Upper lobe of right lung (tissue), 1 donor: ENCODE data around the gene SNAPC2. TPM values are rescaled to one million over a fixed set of nuclear protein-coding genes. Genes with fewer than 3 reads are reported as not detected.

Experiments used
- ATAC-seq: fragments of 200-7000 bp; cut with Tn5 transposase; one replicate; pipeline ENCODE4 v1.9.1; 2020; ENCODE audit warnings: mild to moderate bottlenecking, moderate library complexity
- DNase-seq: peaks from one replicate; pipeline ENCODE4 v3.0.0-alpha.2; 2020
- H3K27ac ChIP-seq: fragments of 200-600 bp; one replicate; pipeline ENCODE4 v1.8.0; 2022
- H3K27me3 ChIP-seq: fragments of 200-600 bp; one replicate; pipeline ENCODE4 v1.8.0; 2022; ENCODE audit warnings: mild to moderate bottlenecking
- H3K36me3 ChIP-seq: fragments of 200-600 bp; one replicate; pipeline ENCODE4 v1.8.0; 2022
- H3K4me1 ChIP-seq: fragments of 200-600 bp; one replicate; pipeline ENCODE4 v1.8.0; 2022
- H3K4me3 ChIP-seq: fragments of 200-600 bp; one replicate; pipeline ENCODE4 v1.8.0; 2022; ENCODE audit warnings: mild to moderate bottlenecking
- H3K9me3 ChIP-seq: fragments of 200-600 bp; one replicate; pipeline ENCODE4 v1.8.0; 2022
- intact Hi-C: fragments of 100-400 bp; cut with DNase I; formaldehyde crosslinking; loops from one replicate; pipeline ENCODE4 v1.11.0; 2022
- total RNA-seq: library from RNA; stranded (reverse); fragmentation: NEBNext Ultra II Directional; extraction: Animal tissue kit (Norgen Biotek cat#: 25700); gene quantifications from one replicate; pipeline ENCODE4 v1.2.1, GENCODE V29; 2021
- TF ChIP-seq, protein P1 (sequence below): fragments of 200-600 bp; IDR thresholded peaks from one replicate; pipeline ENCODE4 v1.8.0; 2022; ENCODE audit warnings: antibody characterized with exemption
- donor health status: DM: no; HTN: yes; CAD: no; lungs with severe emphysema.

The SNAPC2 gene
- total RNA-seq, 1 donor from 2014 or later = 28.9 TPM

DNA sequence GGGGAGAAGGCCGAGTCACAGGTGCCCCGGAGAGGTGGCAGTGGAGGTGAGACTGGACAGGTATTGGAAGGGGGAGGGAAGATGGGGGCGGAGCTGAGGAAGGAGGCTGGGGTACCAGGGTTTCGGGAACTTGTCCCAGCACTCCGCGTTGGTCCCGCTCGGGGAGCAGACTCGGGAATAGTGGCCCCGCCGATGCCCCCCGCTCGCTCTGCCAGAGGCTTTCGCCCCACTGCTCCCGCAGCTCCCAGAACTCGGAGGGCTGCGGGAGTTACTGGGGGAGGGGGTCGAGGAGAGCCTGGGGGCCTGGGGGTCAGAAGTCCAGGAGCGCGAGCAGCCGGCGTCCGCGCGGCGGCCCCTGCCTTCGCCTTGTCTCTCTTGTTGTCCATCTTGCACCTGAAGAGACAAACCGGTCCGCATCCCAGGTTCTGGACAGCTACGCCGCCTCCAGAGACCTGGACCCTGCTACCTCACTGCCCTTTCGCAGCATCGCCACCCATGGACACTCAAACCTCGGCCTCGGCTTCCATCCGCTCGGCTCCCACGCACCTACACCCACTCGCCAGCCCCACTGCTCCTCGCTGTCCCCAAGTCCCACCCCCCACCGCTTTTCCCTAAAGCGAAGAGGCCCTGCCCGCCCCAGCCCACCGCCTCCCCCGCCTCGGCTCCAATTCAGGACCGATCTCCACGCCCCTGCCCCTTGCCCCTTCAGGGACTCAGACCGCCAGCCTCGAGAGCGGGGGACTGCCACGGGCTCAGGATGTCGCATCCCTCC lies 46.6 kb upstream of the SNAPC2 start:
- Histone ChIP-seq H3K4me3 (peak overlapping the region; percentile 42), H3K4me1 (peaks cover 18% of the 10 kb centered on the region), H3K9me3 (no peaks in the 10 kb centered on the region), H3K27ac (no peak overlapping the region), H3K36me3 (no peaks in the 10 kb centered on the region), H3K27me3 (peaks cover 30% of the 10 kb centered on the region)
- ATAC-seq (no peak), DNase-seq (no peak)
- TF ChIP-seq, protein P1, sequence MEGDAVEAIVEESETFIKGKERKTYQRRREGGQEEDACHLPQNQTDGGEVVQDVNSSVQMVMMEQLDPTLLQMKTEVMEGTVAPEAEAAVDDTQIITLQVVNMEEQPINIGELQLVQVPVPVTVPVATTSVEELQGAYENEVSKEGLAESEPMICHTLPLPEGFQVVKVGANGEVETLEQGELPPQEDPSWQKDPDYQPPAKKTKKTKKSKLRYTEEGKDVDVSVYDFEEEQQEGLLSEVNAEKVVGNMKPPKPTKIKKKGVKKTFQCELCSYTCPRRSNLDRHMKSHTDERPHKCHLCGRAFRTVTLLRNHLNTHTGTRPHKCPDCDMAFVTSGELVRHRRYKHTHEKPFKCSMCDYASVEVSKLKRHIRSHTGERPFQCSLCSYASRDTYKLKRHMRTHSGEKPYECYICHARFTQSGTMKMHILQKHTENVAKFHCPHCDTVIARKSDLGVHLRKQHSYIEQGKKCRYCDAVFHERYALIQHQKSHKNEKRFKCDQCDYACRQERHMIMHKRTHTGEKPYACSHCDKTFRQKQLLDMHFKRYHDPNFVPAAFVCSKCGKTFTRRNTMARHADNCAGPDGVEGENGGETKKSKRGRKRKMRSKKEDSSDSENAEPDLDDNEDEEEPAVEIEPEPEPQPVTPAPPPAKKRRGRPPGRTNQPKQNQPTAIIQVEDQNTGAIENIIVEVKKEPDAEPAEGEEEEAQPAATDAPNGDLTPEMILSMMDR = no peak
- intact Hi-C loops = no loop called here

GRCh38 chr19:7874076-7874896 lies 45.9 kb upstream of the SNAPC2 start, which contains the start of gene PRR36:
TSS of gene PRR36 (minus strand) at chr19:7874390. CDS start at chr19:7873689, 701 bp downstream.
- intact Hi-C loops = no loop called here
- Histone ChIP-seq H3K4me1 (peaks cover 10% of the 10 kb centered on the region), H3K36me3 (no peaks in the 10 kb centered on the region), H3K27me3 (peaks cover 30% of the 10 kb centered on the region), H3K4me3 (peak within 1 kb of the TSS; percentile 42), H3K9me3 (no peaks in the 10 kb centered on the region), H3K27ac (no peak within 1 kb of the TSS)
- ATAC-seq = peak; percentile 55
- peak; percentile 89 for DNase-seq
- TF ChIP-seq, protein P1 = no peak

DNA sequence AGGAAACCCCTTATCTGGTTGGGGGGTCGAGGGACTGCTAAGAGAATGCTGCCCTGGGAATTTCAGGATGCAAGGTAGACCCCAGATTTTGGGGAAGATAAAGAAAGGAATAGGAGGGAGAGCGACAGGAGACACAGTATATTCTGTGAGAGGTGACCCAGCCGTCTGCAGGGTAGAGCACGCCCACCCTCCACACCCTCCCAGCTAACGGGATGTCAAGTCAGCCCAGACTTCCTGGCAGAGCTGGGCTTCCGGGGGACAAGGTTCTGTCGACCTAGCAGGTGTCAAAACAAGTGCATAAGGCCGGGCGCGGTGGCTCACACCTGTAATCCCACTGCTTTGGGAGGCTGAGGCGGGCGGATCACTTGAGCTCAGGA lies 45.3 kb upstream of the SNAPC2 start:
- no peak for ATAC-seq

DNA sequence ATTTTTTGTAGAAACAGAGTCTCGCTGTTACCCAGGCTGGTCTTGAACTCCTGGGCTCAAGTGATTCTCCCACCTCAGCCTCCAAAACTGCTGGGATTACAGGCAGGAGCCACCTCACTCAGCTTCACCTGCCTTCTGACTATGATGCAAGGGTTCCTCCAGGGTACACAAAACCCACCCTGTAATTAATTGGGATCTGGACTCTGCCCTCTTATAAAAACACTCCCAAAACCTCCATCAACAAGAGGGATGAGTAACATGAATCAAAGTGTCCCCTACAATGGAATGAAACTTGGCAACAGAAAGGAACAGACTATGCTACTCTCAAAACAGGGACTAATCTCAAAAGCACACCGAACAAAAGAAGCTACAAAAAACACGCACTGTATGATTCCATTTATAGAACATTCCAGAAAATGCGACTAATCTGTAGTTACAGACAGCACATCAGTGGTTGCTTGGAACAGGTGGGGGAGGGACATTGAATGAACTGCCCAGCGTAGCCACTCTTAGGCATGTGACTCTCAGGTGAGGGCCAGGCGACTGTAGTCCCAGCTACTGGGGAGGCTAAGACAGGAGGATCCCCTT lies 42.8 kb upstream of the SNAPC2 start:
- Histone ChIP-seq H3K27ac (no peak overlapping the region), H3K4me3 (no peak overlapping the region), H3K27me3 (peaks cover 26% of the 10 kb centered on the region), H3K9me3 (no peaks in the 10 kb centered on the region), H3K36me3 (no peaks in the 10 kb centered on the region), H3K4me1 (peaks cover 3% of the 10 kb centered on the region)
- TF ChIP-seq, protein P1 = no peak
- no peak for DNase-seq
- no peak for ATAC-seq
- intact Hi-C loops = no loop called here

More for the DNA sequence above, 45.3 kb upstream of the SNAPC2 start:
- Histone ChIP-seq H3K36me3 (no peaks in the 10 kb centered on the region), H3K27me3 (peaks cover 30% of the 10 kb centered on the region), H3K4me3 (peak overlapping the region; percentile 42), H3K9me3 (no peaks in the 10 kb centered on the region), H3K27ac (no peak overlapping the region), H3K4me1 (peaks cover 4% of the 10 kb centered on the region)
- TF ChIP-seq, protein P1 = no peak
- intact Hi-C loops = no loop called here
- DNase-seq = no peak

DNA sequence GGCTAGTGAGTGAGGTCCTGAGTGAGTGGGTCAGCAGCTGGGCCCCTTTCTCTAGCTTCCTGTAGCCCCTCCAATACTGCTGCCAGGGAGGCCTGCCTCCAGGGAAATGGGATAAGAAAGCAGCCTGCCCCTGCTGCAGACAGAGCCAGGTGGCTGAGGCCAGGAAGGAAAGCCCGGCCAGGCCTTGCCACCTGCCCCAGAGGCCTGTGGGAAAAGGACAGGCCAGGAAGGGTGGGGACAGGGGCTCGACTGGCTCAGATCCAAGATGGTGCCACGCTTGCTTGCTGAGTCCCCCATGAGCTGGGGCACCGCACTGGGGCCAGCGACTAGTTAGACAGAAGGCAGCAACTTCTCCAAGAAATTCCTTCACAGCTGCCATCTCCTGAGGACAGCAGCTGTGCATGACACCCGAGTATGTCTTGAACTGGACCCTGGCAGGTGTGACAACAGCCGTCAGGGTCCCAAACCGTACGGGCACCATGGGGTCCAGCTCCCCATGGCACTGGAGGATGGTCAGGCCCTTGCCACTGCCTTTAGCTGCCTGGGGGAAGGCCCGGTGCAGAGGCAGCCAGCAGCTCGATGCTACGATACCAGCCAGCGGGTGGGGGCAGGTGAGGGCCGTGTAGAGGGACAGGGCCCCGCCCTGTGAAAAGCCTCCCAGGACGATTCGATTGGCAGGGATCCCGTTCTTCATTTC lies 40.9 kb upstream of the SNAPC2 start:
- TF ChIP-seq, protein P1 = no peak
- H3K36me3 ChIP-seq = no peaks in the 10 kb centered on the region
- H3K4me3 ChIP-seq = no peak overlapping the region
- ATAC-seq (no peak), DNase-seq (no peak)
- H3K27me3 ChIP-seq = peaks cover 13% of the 10 kb centered on the region
- peaks cover 3% of the 10 kb centered on the region for H3K4me1 ChIP-seq
- no peak overlapping the region for H3K27ac ChIP-seq
- intact Hi-C loops = no loop called here
- no peaks in the 10 kb centered on the region for H3K9me3 ChIP-seq
